Heart right ventricle (tissue), 16 donors: ENCODE data around the gene MGAT5. TPM values are rescaled to one million over a fixed set of nuclear protein-coding genes. Genes with fewer than 3 reads are reported as not detected.

Experiments used
- ATAC-seq, 8 donors: fragments of 200-7000 bp; cut with Tn5 transposase; one replicate each; pipeline ENCODE4 v1.9.1; 2020; ENCODE audit warnings: mild to moderate bottlenecking in 8 of 8, moderate library complexity in 8 of 8, moderate number of reproducible peaks in 1 of 8
- DNase-seq, 2 donors: peaks; one replicate each; pipeline ENCODE4 v3.0.0-alpha.2; 2020
- H3K27ac ChIP-seq, 10 donors: fragments of 200-600 bp; sonication (generic) in 2 of 10; one replicate each; pipeline versions ENCODE4 v1.5.0 to v1.8.0; 2020 to 2022; ENCODE audit warnings: mild to moderate bottlenecking in 3 of 10
- H3K27me3 ChIP-seq, 7 donors: fragments of 200-600 bp; one replicate each; pipeline ENCODE4 v1.8.0; 2021 to 2022; ENCODE audit warnings: mild to moderate bottlenecking in 2 of 7
- H3K36me3 ChIP-seq, 9 donors: fragments of 200-600 bp; sonication (generic) in 1 of 9; one replicate each; pipeline versions ENCODE4 v1.5.0 to v1.8.0; 2020 to 2022; ENCODE audit warnings: mild to moderate bottlenecking in 2 of 9
- H3K4me1 ChIP-seq, 9 donors: fragments of 200-600 bp; sonication (generic) in 1 of 9; one replicate each; pipeline versions ENCODE4 v1.5.0 to v1.8.0; 2020 to 2022; ENCODE audit warnings: mild to moderate bottlenecking in 4 of 9
- H3K4me3 ChIP-seq, 10 donors: fragments of 200-600 bp; sonication (generic) in 2 of 10; one replicate each; pipeline versions ENCODE4 v1.5.0 to v1.8.0; 2020 to 2022; ENCODE audit warnings: mild to moderate bottlenecking in 7 of 10, moderate library complexity in 2 of 10
- H3K9me3 ChIP-seq, 11 donors: fragments of 200-600 bp in 10 of 11; sonication (generic) in 2 of 11; one replicate each; pipeline versions ENCODE4 v1.5.0 to v1.8.0; 2013 to 2022; ENCODE audit warnings: mild to moderate bottlenecking in 2 of 11, control low read depth in 1 of 11, moderate library complexity in 1 of 11
- WGBS, 2 donors: extraction: QIAGEN DNeasy Blood & Tissue Kit; methylation state at CpG; one replicate each; pipeline ENCODE4 v1.1.7; 2013; ENCODE audit warnings: inconsistent platforms in 1 of 2; 5-methylcytosine and 5-hydroxymethylcytosine counted together
- intact Hi-C, 10 donors: fragments of 100-400 bp; cut with DNase I; formaldehyde crosslinking; loops; one replicate each; pipeline versions ENCODE4 v1.11.1 to v1.14.2; 2022
- polyA plus RNA-seq, 2 donors: library from polyadenylated mRNA; stranded (reverse); fragments of 200-250 nt; gene quantifications; one replicate each; pipeline ENCODE4 v1.2.3, GENCODE V29; 2013
- total RNA-seq, 10 donors: library from RNA; stranded (reverse); fragmentation: NEBNext Ultra II Directional in 3 of 10; extraction: Animal tissue kit (Norgen Biotek cat#: 25700) in 3 of 10; gene quantifications; one replicate each; pipeline versions ENCODE4 v1.2.1 to v1.2.4, GENCODE V29; 2021 to 2023
- TF ChIP-seq, protein P1 (sequence below), 9 donors: fragments of 200-600 bp; sonication (generic) in 2 of 9; IDR thresholded peaks; one replicate each; pipeline versions ENCODE4 v1.5.0 to v1.8.0; 2021 to 2022; ENCODE audit warnings: antibody characterized with exemption in 9 of 9, mild to moderate bottlenecking in 5 of 9, moderate library complexity in 1 of 9
- donor health status: Arrhythmogenic right ventricular cardiomyopathy.
- donor health status: ischemic (EF 13 %, LVEDD 7.1; RV severe dilation, severe dysfunction).
- donor health status: healthy with polysubstance abuse.
- donor health status: DM: no; HTN: yes; CAD: no.
- donor health status: DM: no; HTN: no; CAD: no.
- donor health status: ischemic (EF 25% LVEDD 6.9; RV normal size, moderate dysfunction).
- donor health status: ischemic (EF 25% LVEDD 5.7; RV mildly dilated, moderate dysfunction).
- donor health status: healthy.
- donor health status: DM: yes; HTN: yes; CAD: no.
- donor health status: Ischemic cardiomyopathy.
- donor health status: ischemic (EF 35%, LVEDD 5.7; RV mildly dilated, moderate dysfunction).
- donor health status: nonischemic (EF 11% LVEDD 7.7; RV severe dilation, severe dysfunction).
- donor health status: DM: yes; HTN: yes; CAD: no.
- donor health status: PGD.
- donor health status: ischemic (EF 29% LVEDD 5.4; RV normal size, mild dysfunction).
- donor health status: nonischemic (EF 23%, LVEDD 6.1; RV moderate dilation, normal function).

The MGAT5 gene
- total and polyA plus RNA-seq, 12 donors = 6.4 to 111 (median 92.2) TPM

DNA sequence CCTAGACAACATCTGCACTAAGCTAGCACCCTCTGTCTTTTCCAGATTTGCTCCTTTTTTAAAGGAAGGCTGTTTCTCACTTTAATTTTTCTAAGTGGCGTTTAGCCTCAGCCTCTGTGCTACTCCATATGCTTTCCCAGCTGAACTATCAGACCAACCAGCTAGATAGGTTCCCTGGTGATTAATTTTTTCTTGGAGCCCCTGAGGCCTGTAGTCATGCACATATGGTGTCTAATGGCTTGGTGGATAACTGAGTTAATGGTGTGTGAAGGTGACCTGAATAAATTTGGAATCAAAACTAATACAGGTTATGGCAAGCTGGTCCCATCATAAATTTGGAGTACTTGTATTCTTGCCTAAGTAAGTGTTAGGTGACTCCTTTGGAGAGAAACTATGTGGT lies 135.5 kb downstream of the MGAT5 start:
- Histone ChIP-seq H3K4me1 (peaks cover 0 to 30% (median 15%) of the 10 kb centered on the region in 9 donors), H3K36me3 (peaks cover 0 to 9% (median 0%) of the 10 kb centered on the region in 9 donors), H3K4me3 (no peak overlapping the region), H3K9me3 (no peaks in the 10 kb centered on the region), H3K27ac (no peak overlapping the region), H3K27me3 (no peaks in the 10 kb centered on the region)
- DNase-seq (no peak), ATAC-seq (no peak)
- 97 to 100% methylated on average over 1 of the region's 1 CpG for WGBS, 2 donors
- intact Hi-C loops = no loop called here
- TF ChIP-seq, protein P1, sequence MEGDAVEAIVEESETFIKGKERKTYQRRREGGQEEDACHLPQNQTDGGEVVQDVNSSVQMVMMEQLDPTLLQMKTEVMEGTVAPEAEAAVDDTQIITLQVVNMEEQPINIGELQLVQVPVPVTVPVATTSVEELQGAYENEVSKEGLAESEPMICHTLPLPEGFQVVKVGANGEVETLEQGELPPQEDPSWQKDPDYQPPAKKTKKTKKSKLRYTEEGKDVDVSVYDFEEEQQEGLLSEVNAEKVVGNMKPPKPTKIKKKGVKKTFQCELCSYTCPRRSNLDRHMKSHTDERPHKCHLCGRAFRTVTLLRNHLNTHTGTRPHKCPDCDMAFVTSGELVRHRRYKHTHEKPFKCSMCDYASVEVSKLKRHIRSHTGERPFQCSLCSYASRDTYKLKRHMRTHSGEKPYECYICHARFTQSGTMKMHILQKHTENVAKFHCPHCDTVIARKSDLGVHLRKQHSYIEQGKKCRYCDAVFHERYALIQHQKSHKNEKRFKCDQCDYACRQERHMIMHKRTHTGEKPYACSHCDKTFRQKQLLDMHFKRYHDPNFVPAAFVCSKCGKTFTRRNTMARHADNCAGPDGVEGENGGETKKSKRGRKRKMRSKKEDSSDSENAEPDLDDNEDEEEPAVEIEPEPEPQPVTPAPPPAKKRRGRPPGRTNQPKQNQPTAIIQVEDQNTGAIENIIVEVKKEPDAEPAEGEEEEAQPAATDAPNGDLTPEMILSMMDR (IDR thresholded peaks at IDR 0.05) = no peak

DNA sequence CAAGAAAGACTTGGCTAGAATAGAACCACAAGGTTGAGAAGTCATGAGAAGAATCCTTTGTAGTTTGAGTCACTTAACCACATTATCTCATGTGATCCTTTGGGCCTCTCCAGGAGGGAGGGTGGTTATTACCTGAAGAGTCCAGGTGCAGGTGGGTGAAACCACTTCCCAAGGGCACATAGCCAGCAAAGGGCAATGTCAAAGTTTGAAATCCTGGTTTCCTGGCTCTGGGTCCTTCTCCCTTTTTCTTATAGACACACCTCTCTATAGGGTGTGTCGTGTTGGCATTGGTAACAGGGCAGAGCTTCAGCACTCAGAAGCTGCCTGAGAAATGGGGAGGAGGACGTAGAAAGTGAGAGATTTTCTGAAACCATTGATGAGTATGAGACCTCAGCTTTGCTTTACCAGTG lies 137.9 kb downstream of the MGAT5 start:
- TF ChIP-seq, protein P1 (IDR thresholded peaks at IDR 0.05) = no peak
- no peaks in the 10 kb centered on the region for H3K27me3 ChIP-seq
- H3K4me1 ChIP-seq = peaks cover 0 to 30% (median 15%) of the 10 kb centered on the region in 9 donors
- no peaks in the 10 kb centered on the region for H3K9me3 ChIP-seq
- H3K27ac ChIP-seq = no peak overlapping the region
- peaks cover 0 to 9% (median 0%) of the 10 kb centered on the region in 9 donors for H3K36me3 ChIP-seq
- no peak for ATAC-seq
- intact Hi-C loops = no loop called here
- 87 to 91% methylated on average over 2 of the region's 2 CpGs for WGBS, 2 donors
- no peak overlapping the region for H3K4me3 ChIP-seq
- DNase-seq = no peak

DNA sequence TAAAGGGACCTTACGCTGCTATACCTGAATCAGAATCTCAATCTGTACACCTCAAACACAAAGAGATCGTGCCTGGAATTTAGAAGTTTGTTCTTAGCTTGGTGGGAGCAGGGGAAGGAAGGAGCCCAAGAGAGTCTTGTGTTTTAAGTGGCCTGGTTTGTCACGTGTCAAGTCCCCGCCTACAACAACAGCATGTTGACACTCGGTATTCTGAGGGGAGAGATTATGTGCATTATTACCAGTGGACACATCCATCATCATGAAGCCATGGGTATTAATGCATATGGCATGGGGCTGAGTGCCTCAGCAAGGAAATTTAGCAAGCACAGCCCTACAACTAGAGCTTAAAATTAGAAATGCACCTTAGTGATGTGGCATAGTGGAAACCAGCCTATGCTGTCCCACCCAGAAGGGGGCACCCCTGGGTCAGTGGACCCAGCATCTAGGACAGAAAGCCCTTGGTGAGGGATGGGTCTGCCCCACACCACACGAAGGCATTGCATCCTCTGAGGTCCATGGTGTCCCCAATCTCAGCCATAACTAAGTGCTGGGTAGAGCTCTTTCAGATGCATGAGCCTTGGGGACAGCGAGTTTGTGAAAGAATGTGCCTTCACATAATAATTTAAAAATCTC lies 138.7 kb downstream of the MGAT5 start:
- Histone ChIP-seq H3K27me3 (no peaks in the 10 kb centered on the region), H3K27ac (peak overlapping the region in 4 of 10 donors; percentile 28 to 52 (median 36))
- 72 to 73% methylated on average over 7 of the region's 7 CpGs for WGBS, 2 donors

DNA sequence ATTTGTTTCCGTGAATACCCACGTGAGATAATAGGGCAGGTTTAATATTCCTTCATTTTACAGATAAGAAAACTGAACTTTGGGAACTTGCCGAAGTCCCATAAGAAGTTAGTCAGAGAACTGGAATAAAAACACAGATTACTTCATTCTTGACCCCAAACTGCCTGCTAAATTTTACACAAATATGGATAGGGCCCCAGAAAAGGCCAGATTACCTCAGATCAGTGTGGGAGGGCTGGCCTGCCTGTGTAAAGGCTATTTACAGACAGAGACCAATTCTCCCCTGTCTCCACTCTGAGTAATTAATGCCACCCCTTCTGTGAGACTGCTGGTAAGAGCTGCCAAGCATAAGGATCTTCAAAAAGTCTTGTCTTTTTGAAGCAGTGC lies 139.2 kb downstream of the MGAT5 start:
- Histone ChIP-seq H3K27me3 (no peaks in the 10 kb centered on the region), H3K4me1 (peaks cover 0 to 33% (median 15%) of the 10 kb centered on the region in 9 donors), H3K9me3 (no peaks in the 10 kb centered on the region), H3K4me3 (no peak overlapping the region), H3K27ac (peak overlapping the region in 4 of 10 donors; percentile 18 to 52 (median 36)), H3K36me3 (peaks cover 0 to 14% (median 0%) of the 10 kb centered on the region in 9 donors)
- DNase-seq (no peak), ATAC-seq (peak in 7 of 8 donors; percentile 59 to 85 (median 66))
- TF ChIP-seq, protein P1 (IDR thresholded peaks at IDR 0.05) = no peak
- WGBS, 2 donors = 74% methylated on average over 3 of the region's 3 CpGs
- intact Hi-C loops = no loop called here

More for the DNA sequence above, 138.7 kb downstream of the MGAT5 start:
- DNase-seq (no peak), ATAC-seq (peak; percentile 4 to 45 (median 16))
- Histone ChIP-seq H3K36me3 (peaks cover 0 to 13% (median 0%) of the 10 kb centered on the region in 9 donors), H3K9me3 (no peaks in the 10 kb centered on the region), H3K4me1 (peaks cover 0 to 33% (median 15%) of the 10 kb centered on the region in 9 donors), H3K4me3 (no peak overlapping the region)
- TF ChIP-seq, protein P1 (IDR thresholded peaks at IDR 0.05) = peak in 2 of 9 donors; percentile 11 to 14
- intact Hi-C loops = no loop called here
